Kasumi-1 (cell line): Measurements from ENCODE around the gene NTF4.
"Not testable (repeated sequence)": the region's sequence is repeated elsewhere in the genome, so short reads cannot be mapped to it uniquely, and the experiment has no call there.

Source experiments
- DNase-seq, 2 experiments: peaks; one replicate each; lab custom pipeline; 2025; lab: John Stamatoyannopoulos, UW

The NTF4 gene

GRCh38 chr19:49091391-49092038 is 26.9 kb upstream of the NTF4 start:
- DNase-seq, result no peak

- no peak for DNase-seq
Observed at GRCh38 chr19:49086296-49086695, 21.7 kb upstream of the NTF4 start.

DNA sequence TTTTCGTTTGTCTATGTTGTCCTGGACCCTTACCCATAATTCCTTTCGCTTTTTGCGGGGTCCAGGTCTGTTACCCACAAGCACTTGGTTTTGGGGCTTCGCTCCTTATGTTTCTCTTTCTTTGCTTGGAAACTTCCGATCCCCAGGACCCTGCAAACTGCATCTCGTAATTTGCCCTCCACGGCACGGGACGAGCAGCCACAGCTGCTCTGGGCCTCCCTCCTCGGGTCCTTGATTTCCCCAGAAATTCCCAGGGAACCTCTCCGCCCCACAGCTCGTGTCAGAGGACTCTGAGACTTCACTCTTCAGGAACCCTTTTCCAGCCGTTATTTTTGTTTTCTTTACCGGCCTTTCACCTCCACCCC is 21.2 kb upstream of the NTF4 start:
- DNase-seq, result peak in 1 of 2 experiments; percentile 42

GRCh38 chr19:49085020-49085867 is 20.6 kb upstream of the NTF4 start, which contains the start of gene SNRNP70:
Gene SNRNP70, plus strand, starts transcription at chr19:49085451. Its CDS starts 964 bp downstream, at chr19:49086415.
- peak; percentile 98 to 99 for DNase-seq

GRCh38 chr19:49084206-49085019 is 19.8 kb upstream of the NTF4 start:
- no peak for DNase-seq

DNA sequence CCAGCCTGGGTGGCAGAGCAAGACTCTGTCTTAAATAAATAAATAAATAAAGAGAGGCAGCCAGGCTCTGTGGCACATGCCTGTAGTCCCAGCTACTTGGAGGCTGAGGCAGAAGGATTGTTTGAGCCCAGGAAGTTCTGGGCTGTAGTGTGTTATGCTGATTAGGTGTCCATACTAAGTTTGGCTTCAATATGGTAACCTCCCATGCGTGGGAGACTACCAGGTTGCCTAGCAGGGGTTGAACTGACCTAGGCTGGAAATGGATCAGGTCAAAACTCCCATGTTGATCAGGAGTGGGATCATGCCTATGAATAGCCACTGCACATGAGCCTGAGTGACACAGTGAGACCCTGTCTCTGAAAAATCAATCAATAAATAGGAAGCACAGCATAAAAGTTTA is 16.7 kb upstream of the NTF4 start:
- no peak for DNase-seq

DNA sequence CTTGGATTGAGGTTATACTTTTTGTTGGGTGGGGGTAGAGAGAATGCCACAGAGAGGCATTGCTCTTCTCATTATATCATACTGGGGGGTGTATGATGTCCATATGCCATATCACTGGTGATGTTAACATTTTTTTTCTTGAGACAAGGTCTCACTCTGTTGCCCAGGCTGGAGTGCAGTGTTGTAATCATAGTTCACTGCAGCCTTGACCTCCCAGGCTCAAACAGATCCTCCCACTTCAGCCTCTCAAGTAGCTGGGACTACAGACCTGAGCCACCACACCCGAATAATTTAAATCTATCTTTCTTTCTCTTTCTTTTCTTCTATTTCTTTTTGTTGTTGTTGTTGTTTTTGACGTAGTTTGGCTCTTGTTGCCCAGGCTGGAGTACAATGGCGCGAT is 15.8 kb upstream of the NTF4 start:
- no peak for DNase-seq

DNA sequence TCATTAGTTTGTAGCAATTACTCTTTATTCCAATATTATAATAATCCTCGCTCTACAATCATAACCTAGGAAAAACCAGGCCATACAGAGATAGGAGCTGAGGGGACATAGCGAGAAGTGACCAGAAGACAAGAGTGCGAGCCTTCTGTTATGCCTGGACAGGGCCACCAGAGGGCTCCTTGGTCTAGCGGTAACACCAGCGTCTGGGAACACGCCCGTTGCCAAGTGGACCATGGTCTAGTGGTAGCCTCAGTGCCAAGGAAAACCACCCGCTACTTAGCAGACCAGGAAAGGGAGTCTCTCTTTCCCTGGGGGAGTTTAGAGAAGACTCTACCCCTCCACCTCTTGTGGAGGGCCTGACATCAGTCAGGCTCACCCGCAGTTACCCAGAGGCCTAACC is 10.3 kb upstream of the NTF4 start:
- DNase-seq, result not testable (repeated sequence)

- peak; percentile 60 to 78 for DNase-seq
Observed at GRCh38 chr19:49073514-49074378, 9.1 kb upstream of the NTF4 start.

DNA sequence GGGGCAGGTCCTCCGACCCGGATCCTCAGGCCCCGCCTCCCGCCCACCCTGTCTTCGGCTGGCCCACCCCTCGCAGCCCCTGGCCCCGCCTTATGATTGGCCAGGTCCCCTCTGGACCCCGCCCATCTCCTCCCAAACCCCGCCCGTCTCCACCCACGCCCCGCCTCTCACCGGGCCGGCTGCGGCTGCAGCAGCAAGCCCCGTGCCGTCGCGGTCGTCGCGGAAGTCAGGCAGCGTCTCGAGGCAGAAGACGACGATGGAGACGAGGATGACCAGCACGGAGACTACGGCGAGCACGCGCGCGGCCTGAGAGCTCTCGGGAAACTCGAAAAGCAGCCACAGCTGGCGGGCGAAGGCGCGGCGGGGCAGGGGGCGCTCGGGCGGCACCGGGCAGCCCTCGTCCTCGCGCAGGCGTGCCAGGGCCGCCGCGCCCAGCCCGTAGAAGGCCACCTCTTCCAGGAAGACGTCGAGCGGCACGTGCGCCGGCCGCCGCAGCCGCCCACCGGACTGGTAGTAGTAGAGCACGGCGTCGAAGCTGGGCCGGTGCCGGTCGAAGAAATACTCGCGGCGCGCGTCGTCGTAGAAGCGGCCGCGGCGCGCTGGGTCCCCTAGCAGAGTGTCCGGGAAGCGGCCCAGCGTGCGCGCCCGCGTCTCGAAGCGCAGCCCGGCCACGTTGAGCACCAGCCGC is 7.4 kb upstream of the NTF4 start:
- DNase-seq, result no peak

DNA sequence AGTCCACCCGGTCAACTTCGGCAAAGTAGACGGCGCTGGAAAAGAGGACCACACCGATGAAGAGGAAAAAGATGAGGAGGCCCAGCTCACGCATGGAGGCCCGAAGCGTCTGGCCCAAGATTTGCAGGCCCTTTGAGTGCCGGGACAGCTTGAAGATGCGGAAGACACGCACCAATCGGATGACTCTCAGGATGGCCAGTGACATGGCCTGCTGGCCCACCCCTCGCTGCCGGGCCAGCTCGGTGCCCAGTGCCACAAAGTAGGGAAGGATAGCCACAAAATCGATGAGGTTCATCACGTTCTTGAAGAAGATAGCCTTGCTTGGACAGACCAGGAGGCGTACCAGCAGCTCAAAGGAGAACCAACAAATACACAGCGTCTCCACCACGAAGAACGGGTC is 5.8 kb upstream of the NTF4 start:
- no peak for DNase-seq

DNA sequence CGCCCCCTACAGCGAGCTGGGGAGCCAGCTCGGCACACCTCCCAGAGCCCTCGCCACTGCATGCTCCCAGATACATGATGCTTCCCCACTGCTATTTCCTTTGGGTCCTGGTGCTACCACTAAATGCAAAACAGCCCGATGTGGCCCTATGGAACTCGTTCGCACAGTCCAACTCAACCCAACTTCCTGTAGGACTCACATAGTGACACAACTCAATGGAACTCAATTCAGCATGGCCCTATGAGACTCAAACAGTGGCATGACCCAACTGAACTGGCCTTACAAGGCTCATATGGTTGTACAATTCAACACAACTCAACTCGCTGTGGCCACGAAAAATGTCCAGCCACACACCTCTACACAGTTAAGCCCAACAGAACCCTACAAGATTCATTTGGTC is 4.4 kb upstream of the NTF4 start:
- DNase-seq, result no peak

GRCh38 chr19:49067554-49067953 is 2.9 kb upstream of the NTF4 start:
- no peak for DNase-seq

GRCh38 chr19:49065905-49066512 is 1.4 kb upstream of the NTF4 start:
- no peak for DNase-seq

GRCh38 chr19:49064029-49064629 is 489 bp downstream of the NTF4 start:
- no peak for DNase-seq

GRCh38 chr19:49061445-49061844 is 3.2 kb downstream of the NTF4 start:
- no peak for DNase-seq

DNA sequence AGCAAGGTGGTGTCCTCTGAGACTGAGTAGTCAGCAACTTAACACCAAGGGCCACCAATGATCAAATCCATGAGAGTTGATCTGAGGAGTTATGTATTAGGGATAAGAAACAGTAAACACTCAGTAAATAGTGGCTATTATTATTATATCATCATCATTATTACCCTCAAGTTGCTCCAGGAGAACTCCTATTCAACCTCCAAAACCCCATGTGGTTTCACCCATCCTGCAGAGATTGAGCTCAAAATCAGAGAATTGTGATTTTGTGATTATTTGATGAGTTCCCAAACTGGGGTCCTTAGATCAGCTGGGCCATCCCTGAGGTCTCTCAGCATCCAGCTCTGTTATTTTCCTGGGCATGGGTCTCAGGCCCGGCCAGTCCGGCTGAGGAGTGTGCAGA is 3.6 kb downstream of the NTF4 start:
- no peak for DNase-seq

DNA sequence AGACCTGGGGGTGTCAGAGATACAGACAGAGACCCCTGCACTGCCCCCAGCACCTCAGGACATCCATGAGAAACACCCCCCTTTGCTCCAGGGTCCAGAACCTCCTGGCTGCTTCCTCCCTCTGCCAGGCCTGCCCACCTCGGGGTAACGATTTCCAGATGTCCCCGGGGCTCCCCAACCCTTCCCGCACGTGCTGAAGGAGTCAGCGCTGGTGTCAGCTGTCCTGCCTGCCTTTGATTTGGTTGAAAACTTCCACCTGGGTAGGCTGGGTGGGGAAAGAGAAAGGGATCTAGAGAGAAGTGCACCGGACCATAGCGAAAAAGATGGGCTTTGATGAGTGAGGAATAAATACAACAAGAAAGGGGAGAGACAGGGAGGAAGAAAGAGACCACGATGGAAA is 5.6 kb downstream of the NTF4 start:
- no peak for DNase-seq

- DNase-seq, result no peak
Observed at GRCh38 chr19:49058562-49058961, 6.1 kb downstream of the NTF4 start.

DNA sequence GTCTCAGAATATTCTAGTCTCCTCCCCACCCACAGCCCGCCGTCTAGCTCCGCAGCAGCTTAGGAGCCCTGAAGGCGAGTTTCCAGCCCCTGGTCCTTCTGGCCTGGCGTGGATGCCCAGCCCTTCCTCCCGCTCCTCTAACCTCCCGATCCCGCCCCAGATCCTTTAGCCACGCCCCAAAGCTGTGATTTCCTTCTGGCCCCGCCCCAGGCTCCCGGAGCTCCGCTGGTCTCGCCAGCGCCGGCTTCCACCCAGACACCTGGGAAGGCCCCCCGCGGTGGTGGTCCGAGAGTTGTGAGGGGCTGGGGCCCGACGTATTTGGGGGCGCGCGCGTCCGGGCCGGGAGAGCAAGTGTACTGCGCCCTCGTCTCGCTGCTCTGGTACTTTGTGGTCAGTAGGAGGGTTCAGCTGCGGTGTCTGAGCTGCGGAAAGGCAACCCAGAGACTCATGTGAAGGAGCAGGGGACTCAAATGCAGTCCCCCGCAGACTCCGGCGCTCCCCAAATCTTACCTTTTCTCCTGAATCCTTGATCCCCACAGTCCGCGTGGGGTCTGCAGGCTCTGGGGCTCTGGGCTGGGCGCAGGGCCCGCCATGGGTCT is 6.9 kb downstream of the NTF4 start, which contains the start of gene CGB7:
CGB7 (minus strand) TSS at position 114 of the 599 bp plus-strand sequence. CDS start 2,374 bp downstream, outside the sequence.
- DNase-seq, result no peak
